ENCODE results near the gene ACACB.
"Not testable (repeated sequence)": the region's sequence is repeated elsewhere in the genome, so short reads cannot be mapped to it uniquely, and the experiment has no call there.

The ACACB gene

DNA sequence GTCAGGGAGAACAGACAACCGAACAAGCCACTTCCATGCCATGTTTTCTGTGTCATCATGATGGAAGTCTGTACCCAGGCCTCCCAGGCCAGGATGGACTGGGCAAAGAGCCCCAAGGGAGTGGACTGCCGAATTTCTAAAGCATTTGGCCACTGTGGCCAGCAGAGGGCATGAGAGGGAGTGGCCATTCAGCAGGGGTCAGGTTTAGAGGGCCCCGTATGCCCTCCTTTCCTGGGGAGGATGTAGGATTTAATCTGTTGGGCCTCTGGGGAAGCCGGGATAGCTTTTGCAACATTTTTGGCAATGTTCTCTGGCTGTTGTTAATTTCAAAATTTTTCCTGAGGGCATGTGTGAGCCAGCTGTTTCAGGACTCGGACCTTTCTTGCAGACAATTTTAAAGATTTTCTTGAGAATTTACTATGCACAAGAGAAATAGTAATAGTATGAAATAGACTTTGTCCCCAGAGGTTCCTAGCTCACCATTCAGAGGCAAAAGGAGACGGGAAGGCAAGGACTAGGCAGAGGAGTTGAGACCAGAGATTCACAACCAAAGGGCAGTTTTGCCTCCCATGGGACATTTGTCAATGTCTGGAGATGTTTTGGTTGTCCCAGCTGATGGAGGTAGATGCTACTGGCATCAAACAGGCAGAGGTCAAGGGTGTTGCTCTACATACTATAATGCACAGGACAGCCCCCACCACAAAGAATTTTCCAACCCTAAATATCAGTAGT lies 18.0 kb downstream of the ACACB start:
- DNase-seq (ENCODE audit: low read depth, low spot score), result no peak
- TF ChIP-seq, protein P1, sequence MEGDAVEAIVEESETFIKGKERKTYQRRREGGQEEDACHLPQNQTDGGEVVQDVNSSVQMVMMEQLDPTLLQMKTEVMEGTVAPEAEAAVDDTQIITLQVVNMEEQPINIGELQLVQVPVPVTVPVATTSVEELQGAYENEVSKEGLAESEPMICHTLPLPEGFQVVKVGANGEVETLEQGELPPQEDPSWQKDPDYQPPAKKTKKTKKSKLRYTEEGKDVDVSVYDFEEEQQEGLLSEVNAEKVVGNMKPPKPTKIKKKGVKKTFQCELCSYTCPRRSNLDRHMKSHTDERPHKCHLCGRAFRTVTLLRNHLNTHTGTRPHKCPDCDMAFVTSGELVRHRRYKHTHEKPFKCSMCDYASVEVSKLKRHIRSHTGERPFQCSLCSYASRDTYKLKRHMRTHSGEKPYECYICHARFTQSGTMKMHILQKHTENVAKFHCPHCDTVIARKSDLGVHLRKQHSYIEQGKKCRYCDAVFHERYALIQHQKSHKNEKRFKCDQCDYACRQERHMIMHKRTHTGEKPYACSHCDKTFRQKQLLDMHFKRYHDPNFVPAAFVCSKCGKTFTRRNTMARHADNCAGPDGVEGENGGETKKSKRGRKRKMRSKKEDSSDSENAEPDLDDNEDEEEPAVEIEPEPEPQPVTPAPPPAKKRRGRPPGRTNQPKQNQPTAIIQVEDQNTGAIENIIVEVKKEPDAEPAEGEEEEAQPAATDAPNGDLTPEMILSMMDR (IDR thresholded peaks at IDR 0.05; ENCODE audit: low read depth, low read length), result peak; percentile 58
- no peak overlapping the region for H3K4me3 ChIP-seq (ENCODE audit: low read depth, low read length)
- in situ Hi-C loops (cut with HindIII; ENCODE audit: low sequenced_read_pairs), result no loop called here

DNA sequence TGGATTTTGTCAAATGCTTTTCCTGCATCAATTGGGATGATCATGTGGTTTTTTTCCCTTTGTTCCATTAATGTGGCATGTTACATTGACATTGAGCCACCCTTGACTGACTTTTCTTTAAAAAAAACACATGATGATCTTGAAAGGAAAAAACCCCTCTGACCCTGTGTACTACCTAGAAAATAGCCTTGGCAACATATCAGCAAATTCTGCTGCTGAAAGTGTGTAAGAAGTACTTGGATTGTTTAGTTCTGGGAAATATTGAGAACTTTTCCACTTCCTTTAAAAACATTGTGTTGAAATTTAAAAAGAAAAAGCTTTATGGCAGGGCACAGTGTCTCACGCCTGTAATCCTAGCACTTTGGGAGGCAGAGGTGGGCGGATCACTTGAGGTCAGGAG lies 20.7 kb downstream of the ACACB start:
- TF ChIP-seq, protein P1 (IDR thresholded peaks at IDR 0.05; ENCODE audit: low read depth, low read length), result no peak
- H3K4me3 ChIP-seq (ENCODE audit: low read depth, low read length), result no peak overlapping the region
- DNase-seq (ENCODE audit: low read depth, low spot score), result no peak
- in situ Hi-C loops (cut with HindIII; ENCODE audit: low sequenced_read_pairs), result no loop called here

DNA sequence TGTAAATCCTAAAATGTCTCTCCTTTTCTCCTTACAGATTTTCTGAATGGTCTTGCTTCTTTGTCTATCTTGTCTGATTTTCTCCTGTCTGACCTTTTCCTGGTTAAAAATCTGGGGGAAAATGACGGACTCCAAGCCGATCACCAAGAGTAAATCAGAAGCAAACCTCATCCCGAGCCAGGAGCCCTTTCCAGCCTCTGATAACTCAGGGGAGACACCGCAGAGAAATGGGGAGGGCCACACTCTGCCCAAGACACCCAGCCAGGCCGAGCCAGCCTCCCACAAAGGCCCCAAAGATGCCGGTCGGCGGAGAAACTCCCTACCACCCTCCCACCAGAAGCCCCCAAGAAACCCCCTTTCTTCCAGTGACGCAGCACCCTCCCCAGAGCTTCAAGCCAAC lies 23.0 kb downstream of the ACACB start:
- H3K4me3 ChIP-seq (ENCODE audit: low read depth, low read length), result no peak overlapping the region
- in situ Hi-C loops (cut with HindIII; ENCODE audit: low sequenced_read_pairs), result no loop called here
- DNase-seq (ENCODE audit: low read depth, low spot score), result no peak
- TF ChIP-seq, protein P1 (IDR thresholded peaks at IDR 0.05; ENCODE audit: low read depth, low read length), result no peak

DNA sequence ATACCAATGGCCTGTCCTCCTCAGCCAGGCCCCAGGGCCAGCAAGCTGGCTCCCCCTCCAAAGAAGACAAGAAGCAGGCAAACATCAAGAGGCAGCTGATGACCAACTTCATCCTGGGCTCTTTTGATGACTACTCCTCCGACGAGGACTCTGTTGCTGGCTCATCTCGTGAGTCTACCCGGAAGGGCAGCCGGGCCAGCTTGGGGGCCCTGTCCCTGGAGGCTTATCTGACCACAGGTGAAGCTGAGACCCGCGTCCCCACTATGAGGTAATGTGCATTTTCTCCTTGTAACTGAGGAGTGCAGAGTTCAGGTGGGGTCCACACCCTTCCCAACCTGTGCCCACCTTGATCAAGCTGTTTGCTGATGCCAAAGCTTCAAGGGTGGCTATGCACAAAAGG lies 23.4 kb downstream of the ACACB start:
- no peak for DNase-seq (ENCODE audit: low read depth, low spot score)
- no peak overlapping the region for H3K4me3 ChIP-seq (ENCODE audit: low read depth, low read length)
- TF ChIP-seq, protein P1 (IDR thresholded peaks at IDR 0.05; ENCODE audit: low read depth, low read length), result no peak
- in situ Hi-C loops (cut with HindIII; ENCODE audit: low sequenced_read_pairs), result no loop called here

DNA sequence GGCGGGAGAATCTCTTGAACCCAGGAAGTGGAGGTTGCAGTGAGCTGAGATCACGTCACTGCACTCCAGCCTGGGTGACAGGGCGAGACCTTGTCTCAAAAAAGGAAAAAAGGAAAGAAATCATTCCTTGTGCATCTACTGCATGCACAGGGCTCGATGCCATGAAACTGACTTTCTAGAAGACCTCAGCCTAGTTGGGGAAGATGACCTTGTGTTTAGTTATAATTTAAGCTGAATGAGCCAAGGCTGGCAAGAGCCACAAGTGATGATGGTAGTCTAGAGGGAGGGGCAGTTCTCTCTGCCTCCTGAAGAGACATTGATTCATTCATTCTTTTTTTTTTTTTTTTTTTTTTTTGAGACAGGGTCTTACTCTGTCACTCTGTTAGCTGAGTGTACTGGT lies 24.2 kb downstream of the ACACB start:
- TF ChIP-seq, protein P1 (IDR thresholded peaks at IDR 0.05; ENCODE audit: low read depth, low read length), result no peak
- H3K4me3 ChIP-seq (ENCODE audit: low read depth, low read length), result no peak overlapping the region
- in situ Hi-C loops (cut with HindIII; ENCODE audit: low sequenced_read_pairs), result no loop called here
- DNase-seq (ENCODE audit: low read depth, low spot score), result no peak

DNA sequence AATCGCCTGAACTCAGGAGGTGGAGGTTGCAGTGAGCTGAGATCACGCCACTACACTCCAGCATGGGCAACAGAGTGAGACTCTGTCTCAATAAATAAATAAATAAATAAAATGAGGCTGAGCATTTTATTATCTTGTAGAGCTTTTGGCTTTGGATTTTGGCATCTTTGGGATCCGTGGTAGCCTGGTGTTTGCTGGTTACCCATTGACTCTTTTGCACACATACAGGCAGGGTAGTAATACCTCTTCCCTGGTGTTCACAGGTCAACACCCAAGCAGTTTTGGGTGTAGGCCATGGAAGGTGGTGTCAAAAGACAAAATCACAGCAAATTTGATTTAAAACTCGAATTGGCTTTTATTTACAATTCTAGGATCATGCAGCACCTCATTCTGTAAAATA lies 27.8 kb downstream of the ACACB start:
- H3K4me3 ChIP-seq (ENCODE audit: low read depth, low read length), result no peak overlapping the region
- no peak for DNase-seq (ENCODE audit: low read depth, low spot score)
- TF ChIP-seq, protein P1 (IDR thresholded peaks at IDR 0.05; ENCODE audit: low read depth, low read length), result no peak
- in situ Hi-C loops (cut with HindIII; ENCODE audit: low sequenced_read_pairs), result no loop called here

DNA sequence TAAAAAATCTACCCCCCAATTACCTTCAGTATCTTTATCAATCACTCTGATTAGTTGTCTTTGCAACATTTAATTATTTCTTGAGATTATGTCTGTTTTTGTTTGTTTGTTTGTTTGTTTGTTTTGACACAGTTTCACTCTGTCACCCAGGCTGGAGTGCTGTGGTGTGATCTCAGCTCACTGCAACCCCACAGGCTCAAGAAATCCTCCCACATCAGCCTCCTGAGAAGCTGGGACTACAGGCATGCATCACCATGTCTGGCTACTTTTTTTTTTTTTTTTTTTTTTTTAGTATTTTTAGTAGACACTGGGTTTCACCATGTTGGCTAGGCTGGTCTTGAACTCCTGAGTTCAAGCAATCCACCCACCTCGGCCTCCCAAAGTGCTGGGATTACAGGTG lies 30.7 kb downstream of the ACACB start:
- DNase-seq (ENCODE audit: low read depth, low spot score); in situ Hi-C loops (cut with HindIII; ENCODE audit: low sequenced_read_pairs); H3K4me3 ChIP-seq (ENCODE audit: low read depth, low read length): not testable (repeated sequence)
